Fibroblast of pulmonary artery (primary cell): ENCODE measurements around the gene BABAM2.

ENCODE experiments used
- DNase-seq: peaks from one replicate; pipeline ENCODE4 v3.0.0-alpha.2; 2010; ENCODE audit warnings: low read depth
- H3K4me3 ChIP-seq: replicated peaks from 2 replicates; pipeline ENCODE4 v1.5.1; 2011; ENCODE audit warnings: low read depth, mild to moderate bottlenecking, control low read depth, low read length, moderate library complexity
- CTCF ChIP-seq: IDR thresholded peaks from 2 replicates; pipeline ENCODE4 v1.5.1; 2011; ENCODE audit warnings: mild to moderate bottlenecking, control low read depth, low read length, inconsistent platforms; ENCODE audit errors: missing control alignments

BABAM2 gene

DNA sequence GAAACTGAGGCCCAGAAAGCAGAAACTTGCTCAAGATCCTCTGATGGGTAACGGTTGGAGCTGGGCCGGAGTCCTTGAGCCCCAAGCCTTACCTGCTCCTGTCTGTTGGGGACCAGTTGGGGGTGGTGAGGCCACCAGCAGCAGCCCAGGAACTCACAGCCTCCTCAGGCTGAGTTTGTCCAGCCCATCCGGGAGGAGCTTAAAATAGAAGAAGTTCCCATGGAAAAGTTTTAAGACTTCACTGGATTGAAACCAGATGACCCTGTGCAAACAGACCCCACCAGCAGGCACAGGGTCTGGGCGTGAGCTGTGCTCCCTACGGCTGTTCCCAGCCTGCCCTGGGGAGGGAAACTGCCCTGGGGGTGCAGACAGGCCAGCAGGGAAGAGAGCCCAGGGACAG, 461.6 kb downstream of the BABAM2 start:
- no peak for DNase-seq
- no peak for TF ChIP-seq CTCF
- no peak overlapping the region for H3K4me3 ChIP-seq

- TF ChIP-seq CTCF: no peak
These were observed 462.2 kb downstream of the BABAM2 start for GRCh38 chr2:28352610-28353195.

DNA sequence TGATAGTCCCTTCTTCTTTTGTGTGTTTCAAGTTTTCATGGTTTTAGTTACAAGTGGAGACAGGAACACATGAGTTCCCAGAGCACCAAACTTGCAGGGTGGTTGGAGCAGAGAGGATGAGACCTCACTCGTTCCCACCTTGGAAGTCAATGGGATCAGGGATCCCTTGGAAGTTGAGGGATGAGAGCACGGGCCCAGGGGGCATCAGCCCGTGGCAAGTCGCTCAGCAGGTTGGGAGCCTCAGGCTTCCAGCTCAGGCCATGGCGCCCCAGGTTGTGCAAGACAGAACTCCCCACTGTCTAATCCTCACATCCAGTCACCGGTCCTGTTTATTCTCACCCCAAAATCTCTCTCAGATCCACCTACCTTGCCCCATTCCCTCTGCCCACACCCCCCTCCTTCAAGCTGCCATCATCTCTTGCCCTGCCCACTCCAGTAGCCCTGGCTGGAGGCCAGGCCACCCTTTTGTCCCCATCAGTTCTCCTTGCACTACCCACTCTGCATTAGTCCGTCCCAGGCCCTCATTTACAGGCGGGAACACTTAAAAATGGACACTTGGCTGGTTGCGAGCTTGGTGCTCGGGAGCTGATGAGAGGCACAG, 464.5 kb downstream of the BABAM2 start:
- no peak overlapping the region for H3K4me3 ChIP-seq
- TF ChIP-seq CTCF: no peak
- no peak for DNase-seq

More at GRCh38 chr2:28352610-28353195, 462.2 kb downstream of the BABAM2 start:
- no peak overlapping the region for H3K4me3 ChIP-seq
- no peak for DNase-seq

DNA sequence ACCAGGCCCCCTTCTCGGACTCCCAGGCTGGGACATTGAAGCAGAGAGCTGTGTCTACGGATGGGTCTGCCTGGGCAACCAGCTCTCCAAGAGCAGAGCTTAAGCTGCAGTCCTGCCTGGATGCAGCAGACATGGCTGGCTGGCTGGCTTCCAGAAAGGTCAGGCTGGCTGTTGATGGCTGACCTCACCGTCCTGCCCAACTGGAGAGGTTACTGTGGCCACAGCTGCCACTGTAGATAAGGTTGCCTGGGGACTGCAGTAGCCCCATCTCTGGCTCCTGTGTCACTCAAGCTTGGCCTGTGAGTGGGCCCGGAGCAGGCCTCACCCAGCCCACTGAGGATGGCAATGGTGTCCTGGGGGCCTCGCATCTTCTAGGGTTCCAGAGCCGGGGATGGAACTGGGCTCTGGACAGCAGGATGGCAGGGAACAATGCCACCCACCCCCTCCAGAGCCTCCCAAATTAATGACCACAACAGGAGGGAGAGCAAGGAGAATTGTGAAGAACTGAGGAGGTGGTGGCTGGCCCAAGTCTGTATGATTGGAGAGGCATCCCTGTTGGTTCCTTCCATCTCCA, 465.1 kb downstream of the BABAM2 start:
- TF ChIP-seq CTCF: no peak
- no peak overlapping the region for H3K4me3 ChIP-seq
- no peak for DNase-seq

GRCh38 chr2:28356095-28356911, 465.8 kb downstream of the BABAM2 start:
- peak; percentile 91 for DNase-seq
- H3K4me3 ChIP-seq: no peak overlapping the region

DNA sequence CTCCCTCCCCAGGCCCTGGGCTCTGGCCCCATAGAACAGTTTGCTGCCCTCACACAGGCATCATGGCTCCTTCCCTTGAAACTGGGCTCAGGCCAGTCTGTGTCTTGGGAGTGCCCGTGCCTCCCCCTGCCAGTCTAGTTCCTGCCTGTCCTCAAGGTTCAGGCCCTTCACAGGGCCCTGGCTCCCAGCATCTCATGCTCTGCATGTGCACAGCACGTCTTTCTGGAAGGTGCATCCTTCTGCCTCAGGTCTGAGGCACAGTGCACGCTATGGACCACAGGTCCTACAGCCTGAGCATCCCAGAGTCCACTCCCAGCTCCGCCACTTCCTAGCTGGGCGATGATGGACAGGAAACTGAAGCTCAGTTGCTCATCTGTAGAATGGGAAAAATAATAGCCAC, 466.5 kb downstream of the BABAM2 start:
- no peak for DNase-seq
- H3K4me3 ChIP-seq: no peak overlapping the region
- TF ChIP-seq CTCF: no peak

More at GRCh38 chr2:28356095-28356911, 465.8 kb downstream of the BABAM2 start:
- TF ChIP-seq CTCF: no peak
